NCI-H748 (cell line): ENCODE results near the gene SLC38A1.
"Not testable (repeated sequence)": the region's sequence is repeated elsewhere in the genome, so short reads cannot be mapped to it uniquely, and the experiment has no call there.

Source experiments
- DNase-seq: peaks from one replicate; lab custom pipeline; 2025; ENCODE audit not compliant: unreplicated experiment; lab: John Stamatoyannopoulos, UW

SLC38A1 gene

DNA sequence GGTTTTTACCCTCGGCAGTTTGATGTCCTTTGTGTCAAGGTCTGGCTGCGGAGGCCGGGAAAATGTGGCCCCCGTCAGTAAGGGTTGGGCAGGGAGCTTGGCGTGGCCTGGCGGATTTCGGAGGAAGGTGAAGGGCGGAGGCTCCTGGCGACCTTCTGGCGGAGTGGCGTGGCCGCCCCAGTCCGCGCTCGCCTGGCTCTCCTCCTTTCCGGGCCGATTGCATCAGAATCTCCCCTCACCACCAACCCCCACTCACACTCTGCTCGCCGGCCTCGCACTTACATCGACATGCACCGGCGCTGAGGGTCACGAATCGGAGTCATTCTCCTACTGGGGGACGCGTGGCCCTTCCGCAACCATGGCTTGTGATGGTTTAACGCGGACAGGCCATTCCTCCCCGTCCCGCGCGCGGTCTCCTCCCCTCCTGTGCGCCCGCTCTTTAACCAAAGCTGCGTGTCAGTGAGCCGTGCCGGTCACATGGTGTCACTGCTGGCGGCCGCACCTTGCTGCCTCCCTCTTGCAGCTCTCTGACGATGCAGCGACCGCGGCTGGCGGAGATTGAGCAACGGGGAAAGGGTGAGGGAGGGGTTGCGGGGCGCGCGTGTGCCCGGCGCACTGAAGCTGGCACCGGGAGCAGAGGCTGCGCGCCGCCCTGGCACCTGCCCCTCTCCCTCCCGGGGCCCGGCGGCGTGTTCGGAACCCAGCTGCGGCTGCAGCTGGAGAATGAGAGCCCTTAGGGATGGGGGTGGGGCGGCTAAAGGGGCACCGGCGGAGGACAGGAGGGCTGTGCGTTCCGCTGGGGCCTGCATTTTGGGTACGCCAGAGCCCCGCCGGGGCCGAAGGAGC is at the start of gene SLC38A1:
Gene SLC38A1, minus strand, starts transcription at position 461 of the 846 bp plus-strand sequence. CDS start 29,243 bp downstream, outside the sequence.
- DNase-seq: peak; percentile 93

DNA sequence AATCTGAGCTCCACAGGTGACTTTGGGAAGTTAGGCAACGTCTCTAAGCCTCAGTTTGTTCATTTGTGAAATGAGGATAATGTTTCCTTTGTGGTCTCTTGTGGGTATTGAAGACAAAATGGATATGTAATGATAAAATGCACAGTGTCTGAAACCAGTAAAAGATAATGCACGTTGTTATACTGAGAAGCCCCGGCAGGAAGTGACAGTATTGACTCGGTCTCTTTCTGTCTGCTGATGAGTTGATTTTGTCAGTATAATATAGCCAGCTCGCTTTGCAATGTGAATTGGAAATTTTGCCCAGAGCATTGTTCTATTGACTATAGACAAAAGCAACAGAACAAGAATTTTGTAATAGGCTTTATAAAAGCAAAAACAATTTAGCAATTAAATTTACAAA is 49.2 kb upstream of the SLC38A1 start:
- DNase-seq: no peak

DNA sequence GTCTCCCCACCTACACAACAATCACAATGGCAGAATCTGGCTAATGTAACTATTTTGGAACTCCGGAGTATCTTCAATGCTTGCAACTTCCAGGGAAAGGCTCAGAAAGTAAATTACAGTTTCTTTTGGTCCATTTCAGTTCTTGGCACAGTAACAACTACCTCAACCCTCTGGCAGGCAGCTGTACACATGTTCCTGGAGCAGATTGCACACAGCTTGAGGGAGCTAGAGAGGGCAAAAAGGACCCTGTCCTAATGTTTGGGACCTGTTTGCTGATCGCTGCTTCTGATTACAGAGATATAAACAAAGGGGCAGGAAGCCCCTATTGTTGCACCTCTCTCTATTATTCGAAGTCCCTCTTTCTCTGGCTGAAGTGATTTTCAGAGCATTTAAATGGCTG is 35.2 kb upstream of the SLC38A1 start:
- DNase-seq: peak; percentile 24

GRCh38 chr12:46303039-46303666 is 34.3 kb upstream of the SLC38A1 start:
- peak; percentile 45 for DNase-seq

- peak; percentile 45 for DNase-seq
Measured at GRCh38 chr12:46300910-46301309, 32.1 kb upstream of the SLC38A1 start.

DNA sequence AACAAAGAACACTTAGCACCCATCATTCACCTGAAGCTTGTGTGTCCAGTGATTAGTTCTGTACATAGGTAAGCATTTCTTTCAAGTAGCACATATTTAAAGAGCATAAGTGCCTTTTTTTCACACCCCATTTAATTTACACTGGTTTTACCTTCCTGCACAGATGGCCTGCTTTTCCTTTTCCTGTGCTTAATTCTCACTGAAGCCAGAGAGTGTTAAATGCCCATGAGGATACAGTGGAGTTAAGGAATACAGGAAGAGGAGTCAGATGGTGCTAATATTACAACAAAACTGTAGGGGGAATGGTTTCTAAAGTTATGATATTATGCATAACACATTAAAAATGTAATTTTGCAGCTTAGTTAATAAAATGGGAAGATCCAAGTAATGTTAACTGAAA is 31.0 kb upstream of the SLC38A1 start:
- DNase-seq: peak; percentile 69

DNA sequence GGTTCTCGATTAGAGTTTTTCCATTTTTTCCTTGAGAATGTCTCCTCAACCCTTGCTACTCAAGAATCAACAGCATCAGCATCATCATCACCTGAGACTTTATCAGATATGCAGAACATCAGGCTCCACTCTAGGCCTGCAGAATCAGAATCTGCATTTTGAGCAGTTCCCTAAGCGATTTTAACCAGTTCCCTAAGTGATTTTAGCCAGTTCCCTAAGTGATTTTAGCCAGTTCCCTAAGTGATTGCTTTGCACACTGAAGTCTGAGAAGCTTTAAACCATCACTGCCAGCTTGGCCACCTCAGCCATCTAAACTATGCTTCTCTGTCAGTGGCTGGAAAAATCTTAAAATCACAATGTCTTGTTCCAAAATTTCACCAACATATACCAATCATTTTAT is 29.4 kb upstream of the SLC38A1 start:
- no peak for DNase-seq

DNA sequence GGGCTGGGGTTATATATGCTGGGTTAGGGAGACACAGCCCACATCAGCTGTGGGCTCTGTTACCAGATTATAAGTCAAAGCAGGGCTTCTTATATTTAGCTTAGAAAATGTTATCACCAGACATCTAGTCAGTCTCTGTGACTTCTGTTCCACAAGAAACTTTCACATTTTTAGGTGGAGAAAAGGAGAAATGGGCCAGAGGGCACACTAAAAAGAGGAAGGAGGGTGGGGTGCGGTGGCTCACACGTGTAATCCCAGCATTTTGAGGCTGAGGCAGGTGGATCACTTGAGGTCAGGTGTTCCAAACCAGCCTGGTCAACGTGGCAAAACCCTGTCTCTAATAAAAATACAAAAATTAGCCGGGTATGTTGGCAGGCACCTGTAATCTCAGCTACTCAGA is 28.0 kb upstream of the SLC38A1 start:
- DNase-seq: no peak

DNA sequence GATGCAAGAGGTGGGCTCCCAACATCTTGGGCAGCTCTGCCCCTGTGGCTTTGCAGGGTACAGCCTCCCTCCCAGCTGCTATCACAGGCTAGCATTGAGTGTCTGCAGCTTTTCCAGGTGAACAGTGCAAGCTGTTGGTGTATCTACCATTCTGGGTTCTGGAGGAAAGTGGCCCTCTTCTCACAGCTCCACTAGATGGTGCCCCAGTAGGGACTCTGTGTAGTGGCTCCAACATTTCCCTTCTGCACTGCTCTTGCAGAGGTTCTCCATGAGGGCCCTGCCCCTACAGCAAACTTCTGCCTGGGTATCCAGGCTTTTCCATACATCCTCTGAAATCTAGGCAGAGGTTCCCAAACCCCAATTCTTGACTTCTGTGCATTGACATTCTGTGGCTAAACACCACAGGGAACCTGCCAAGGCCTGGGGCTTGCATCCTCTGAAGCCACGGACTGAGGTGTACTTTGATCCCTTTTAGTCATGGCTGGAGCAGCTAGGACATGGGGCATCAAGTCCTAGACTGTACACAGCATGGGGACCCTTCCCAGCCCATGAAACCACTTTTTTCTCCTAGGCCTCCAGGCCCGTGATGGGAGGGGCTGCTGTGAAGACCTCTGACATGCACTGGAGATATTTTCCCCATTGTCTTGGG is 24.0 kb upstream of the SLC38A1 start:
- no peak for DNase-seq

GRCh38 chr12:46291953-46292352 is 23.1 kb upstream of the SLC38A1 start:
- DNase-seq: not testable (repeated sequence)

DNA sequence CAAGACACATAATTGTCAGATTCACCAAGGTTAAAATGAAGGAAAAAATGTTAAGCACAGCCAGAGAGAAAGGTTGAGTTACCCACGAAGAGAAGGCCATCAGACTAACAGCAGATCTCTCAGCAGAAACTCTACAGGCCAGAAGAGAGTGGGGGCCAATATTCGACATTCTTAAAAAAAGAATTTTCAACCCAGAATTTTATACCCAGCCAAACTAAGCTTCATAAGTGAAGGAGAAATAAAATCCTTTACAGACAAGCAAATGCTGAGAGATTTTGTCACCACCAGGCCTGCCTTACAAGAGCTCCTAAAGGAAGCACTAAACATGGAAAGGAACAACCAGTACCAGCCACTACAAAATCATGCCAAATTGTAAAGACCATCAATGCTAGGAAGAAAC is 16.3 kb upstream of the SLC38A1 start:
- not testable (repeated sequence) for DNase-seq

GRCh38 chr12:46282829-46283228 is 14.0 kb upstream of the SLC38A1 start:
- DNase-seq: no peak

- DNase-seq: no peak
Measured at GRCh38 chr12:46276756-46277155, 7.9 kb upstream of the SLC38A1 start.

DNA sequence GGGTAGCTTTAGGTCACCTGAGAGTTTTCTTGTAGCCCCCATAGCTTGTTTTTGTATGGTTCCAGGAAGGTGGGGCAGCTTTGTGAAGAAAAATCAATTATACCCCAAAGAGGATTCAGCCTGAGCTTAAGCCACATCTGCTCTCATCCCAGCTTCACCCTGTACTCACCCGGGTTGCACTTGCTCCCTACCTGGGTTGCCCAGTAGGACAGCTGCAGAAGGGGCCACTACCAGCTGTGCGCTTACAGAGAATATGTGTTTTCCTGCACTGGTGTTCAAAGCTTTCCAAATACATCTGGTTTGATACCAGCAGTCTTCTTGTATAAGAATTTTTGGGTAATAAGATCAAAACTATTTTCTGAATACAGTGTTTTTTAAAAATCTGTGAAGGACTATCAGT is 3.0 kb upstream of the SLC38A1 start:
- DNase-seq: no peak

DNA sequence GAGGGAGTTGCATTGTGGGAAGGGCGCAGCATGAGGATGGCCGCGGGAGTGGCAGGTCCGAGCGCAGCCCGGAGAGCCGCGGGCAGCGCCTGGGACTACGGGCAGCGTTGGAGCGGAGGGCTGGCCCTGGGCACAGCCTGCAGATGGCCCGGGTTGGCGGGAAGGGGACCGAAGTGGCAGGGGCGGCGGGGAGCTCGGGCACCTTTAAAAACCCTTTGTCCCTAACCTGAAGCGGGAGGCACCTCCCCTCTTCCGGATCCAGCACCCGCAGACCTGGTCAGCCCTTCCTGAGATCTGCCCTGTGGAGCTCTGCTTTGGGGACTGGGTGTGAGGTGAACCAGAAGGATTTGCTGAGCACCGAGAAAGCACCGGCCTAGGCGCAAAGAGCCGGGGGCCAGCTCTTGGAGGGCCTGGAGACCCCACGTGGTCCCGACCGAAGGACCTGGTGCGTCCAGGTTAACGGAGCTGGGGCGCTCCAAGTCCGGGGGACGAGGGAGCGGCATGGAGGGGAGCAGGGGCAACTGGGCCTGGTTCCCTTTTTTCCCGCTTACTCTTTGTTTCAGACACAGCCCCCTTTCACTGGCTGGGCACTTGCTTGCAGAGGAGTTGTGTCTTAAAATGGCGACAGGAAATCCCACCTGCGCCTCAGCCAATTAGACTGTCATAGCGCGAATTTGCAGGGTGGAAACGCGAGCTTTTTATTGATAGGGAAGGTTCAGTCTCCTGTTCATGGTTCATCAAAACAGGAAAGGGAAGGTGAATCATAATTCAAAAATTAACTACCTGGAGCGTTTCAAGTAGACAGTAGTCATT is 792 bp upstream of the SLC38A1 start:
- DNase-seq: peak; percentile 76

GRCh38 chr12:46267825-46268582 is 839 bp downstream of the SLC38A1 start:
- DNase-seq: peak; percentile 63

- peak; percentile 71 for DNase-seq
Measured at GRCh38 chr12:46267575-46267824, 1.3 kb downstream of the SLC38A1 start.

- peak; percentile 86 for DNase-seq
Measured at GRCh38 chr12:46266869-46267574, 1.8 kb downstream of the SLC38A1 start.

- DNase-seq: peak; percentile 56
Measured at GRCh38 chr12:46266382-46266791, 2.5 kb downstream of the SLC38A1 start.

DNA sequence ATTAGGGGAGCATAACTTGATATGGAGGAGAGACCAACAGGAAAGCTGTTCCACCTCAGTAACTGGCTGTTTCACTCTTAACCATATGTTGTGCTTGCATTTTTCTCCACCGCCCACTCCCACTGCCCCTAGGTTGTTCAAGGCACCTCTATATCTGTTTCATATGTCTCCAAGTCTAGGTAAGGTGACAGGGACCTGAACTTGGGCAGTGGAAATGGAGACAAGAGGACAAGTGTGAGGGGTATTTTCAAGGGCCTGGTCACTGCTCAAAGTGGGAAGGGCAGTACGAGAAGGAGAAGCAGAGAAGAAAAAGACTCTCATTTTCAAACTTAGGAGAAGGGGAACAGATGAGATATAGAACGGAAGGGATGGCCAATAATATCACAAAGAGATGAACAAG is 3.1 kb downstream of the SLC38A1 start:
- DNase-seq: no peak
